IPS-18a (cell line): ENCODE measurements around the gene ITPRIP.

Experiments
- H3K27ac ChIP-seq: one replicate; pipeline ENCODE4 v1.5.1; 2013; ENCODE audit warnings: low read length
- H3K27me3 ChIP-seq: one replicate; pipeline ENCODE4 v1.6.1; 2013; ENCODE audit warnings: mild to moderate bottlenecking, low read length; ENCODE audit not compliant: control insufficient read depth, insufficient read depth
- H3K36me3 ChIP-seq: one replicate; pipeline ENCODE4 v1.6.1; 2013; ENCODE audit warnings: low read depth, low read length; ENCODE audit not compliant: control insufficient read depth
- H3K4me1 ChIP-seq: one replicate; pipeline ENCODE4 v1.6.1; 2013; ENCODE audit warnings: low read depth, low read length; ENCODE audit not compliant: control insufficient read depth
- H3K4me3 ChIP-seq: one replicate; pipeline ENCODE4 v1.5.1; 2013; ENCODE audit warnings: low read length
- H3K9ac ChIP-seq: one replicate; pipeline ENCODE4 v1.6.1; 2013; ENCODE audit warnings: mild to moderate bottlenecking, low read length, moderate library complexity
- H3K9me3 ChIP-seq: one replicate; pipeline ENCODE4 v1.6.1; 2013; ENCODE audit warnings: low read depth, low read length; ENCODE audit not compliant: control insufficient read depth

ITPRIP gene

GRCh38 chr10:104284846-104285245 lies 53.4 kb downstream of the ITPRIP start:
- H3K4me1 ChIP-seq: no peaks in the 10 kb centered on the region
- H3K27me3 ChIP-seq: no peaks in the 10 kb centered on the region
- no peak overlapping the region for H3K27ac ChIP-seq
- H3K9ac ChIP-seq: no peak overlapping the region
- H3K4me3 ChIP-seq: no peak overlapping the region
- no peaks in the 10 kb centered on the region for H3K36me3 ChIP-seq
- no peaks in the 10 kb centered on the region for H3K9me3 ChIP-seq

- no peaks in the 10 kb centered on the region for H3K4me1 ChIP-seq
- H3K9ac ChIP-seq: no peak overlapping the region
- H3K27ac ChIP-seq: no peak overlapping the region
- H3K9me3 ChIP-seq: no peaks in the 10 kb centered on the region
- H3K27me3 ChIP-seq: no peaks in the 10 kb centered on the region
- H3K4me3 ChIP-seq: no peak overlapping the region
- no peaks in the 10 kb centered on the region for H3K36me3 ChIP-seq
Observed at GRCh38 chr10:104281694-104282093, 56.6 kb downstream of the ITPRIP start.

- Histone ChIP-seq H3K36me3 (no peaks in the 10 kb centered on the region), H3K27ac (no peak overlapping the region), H3K27me3 (peaks cover 12% of the 10 kb centered on the region)
Observed at GRCh38 chr10:104279550-104280259, 58.6 kb downstream of the ITPRIP start.

DNA sequence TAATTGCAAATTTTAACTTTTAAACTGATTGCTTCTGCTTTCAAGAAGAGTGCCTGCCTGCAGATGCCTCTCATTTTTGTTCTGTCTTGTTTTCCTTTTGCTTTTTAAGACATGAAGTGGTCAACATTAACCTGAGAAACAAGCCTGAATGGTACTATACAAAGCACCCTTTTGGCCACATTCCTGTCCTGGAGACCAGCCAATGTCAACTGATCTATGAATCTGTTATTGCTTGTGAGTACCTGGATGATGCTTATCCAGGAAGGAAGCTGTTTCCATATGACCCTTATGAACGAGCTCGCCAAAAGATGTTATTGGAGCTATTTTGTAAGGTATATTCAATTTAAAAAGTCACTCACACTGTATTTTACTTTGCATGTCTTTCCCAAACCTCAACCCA lies 60.5 kb downstream of the ITPRIP start:
- no peak overlapping the region for H3K4me3 ChIP-seq
- peaks cover 7% of the 10 kb centered on the region for H3K4me1 ChIP-seq
- peaks cover 21% of the 10 kb centered on the region for H3K27me3 ChIP-seq
- no peaks in the 10 kb centered on the region for H3K9me3 ChIP-seq
- H3K27ac ChIP-seq: no peak overlapping the region
- H3K36me3 ChIP-seq: no peaks in the 10 kb centered on the region
- H3K9ac ChIP-seq: no peak overlapping the region

More at GRCh38 chr10:104279550-104280259, 58.6 kb downstream of the ITPRIP start:
- Histone ChIP-seq H3K9ac (no peak overlapping the region), H3K9me3 (no peaks in the 10 kb centered on the region), H3K4me1 (peaks cover under 1% of the 10 kb centered on the region), H3K4me3 (no peak overlapping the region)

GRCh38 chr10:104276192-104276591 lies 62.1 kb downstream of the ITPRIP start:
- Histone ChIP-seq H3K36me3 (no peaks in the 10 kb centered on the region), H3K9me3 (no peaks in the 10 kb centered on the region), H3K4me1 (peaks cover 7% of the 10 kb centered on the region), H3K27ac (no peak overlapping the region), H3K27me3 (peaks cover 21% of the 10 kb centered on the region), H3K4me3 (no peak overlapping the region), H3K9ac (no peak overlapping the region)

DNA sequence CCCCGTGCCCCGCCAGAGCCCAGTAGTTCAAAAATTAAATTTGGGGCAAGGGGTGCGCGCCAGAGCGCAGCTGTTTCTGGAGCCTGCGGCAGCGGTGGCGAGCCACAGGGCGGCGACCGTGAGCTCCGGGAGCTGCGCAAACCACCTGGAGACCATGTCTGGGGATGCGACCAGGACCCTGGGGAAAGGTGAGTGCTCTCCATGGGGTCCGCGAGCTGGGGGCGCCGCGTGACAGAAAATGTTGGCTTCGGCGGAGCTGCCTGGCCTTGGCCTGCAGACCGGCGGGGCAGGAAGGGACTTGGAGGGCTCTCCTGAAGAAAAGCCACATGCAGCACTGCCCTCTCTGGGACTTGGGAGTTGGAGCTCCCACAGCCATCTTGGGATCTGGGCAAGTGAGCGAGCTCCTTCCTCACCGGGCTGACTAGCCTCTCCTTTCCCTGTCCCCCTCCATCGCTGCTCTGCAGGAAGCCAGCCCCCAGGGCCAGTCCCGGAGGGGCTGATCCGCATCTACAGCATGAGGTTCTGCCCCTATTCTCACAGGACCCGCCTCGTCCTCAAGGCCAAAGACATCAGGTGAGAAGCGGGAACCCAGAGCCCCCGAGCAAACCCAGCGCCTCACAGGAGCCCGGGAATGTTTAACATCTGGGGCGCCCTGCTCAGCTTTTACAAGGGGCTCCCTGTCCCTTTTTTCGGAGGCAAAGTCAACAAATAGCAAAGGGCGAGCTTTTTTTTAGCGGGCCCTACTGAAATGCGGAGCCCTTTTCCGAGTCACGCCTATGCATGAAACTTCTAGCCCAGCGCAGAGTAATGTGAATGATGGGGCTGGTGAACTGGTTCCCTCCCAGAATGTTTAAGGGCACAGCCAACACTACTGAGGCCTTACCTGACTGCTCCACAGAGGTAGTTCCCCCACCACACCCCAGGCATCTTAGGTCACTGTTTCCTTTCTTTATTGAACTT lies 63.2 kb downstream of the ITPRIP start:
- H3K27me3 ChIP-seq: peaks cover 21% of the 10 kb centered on the region
- no peaks in the 10 kb centered on the region for H3K9me3 ChIP-seq
- peak overlapping the region; percentile 58 for H3K4me3 ChIP-seq
- no peaks in the 10 kb centered on the region for H3K36me3 ChIP-seq
- no peak overlapping the region for H3K27ac ChIP-seq
- peaks cover 7% of the 10 kb centered on the region for H3K4me1 ChIP-seq
- peak overlapping the region; percentile 40 for H3K9ac ChIP-seq

DNA sequence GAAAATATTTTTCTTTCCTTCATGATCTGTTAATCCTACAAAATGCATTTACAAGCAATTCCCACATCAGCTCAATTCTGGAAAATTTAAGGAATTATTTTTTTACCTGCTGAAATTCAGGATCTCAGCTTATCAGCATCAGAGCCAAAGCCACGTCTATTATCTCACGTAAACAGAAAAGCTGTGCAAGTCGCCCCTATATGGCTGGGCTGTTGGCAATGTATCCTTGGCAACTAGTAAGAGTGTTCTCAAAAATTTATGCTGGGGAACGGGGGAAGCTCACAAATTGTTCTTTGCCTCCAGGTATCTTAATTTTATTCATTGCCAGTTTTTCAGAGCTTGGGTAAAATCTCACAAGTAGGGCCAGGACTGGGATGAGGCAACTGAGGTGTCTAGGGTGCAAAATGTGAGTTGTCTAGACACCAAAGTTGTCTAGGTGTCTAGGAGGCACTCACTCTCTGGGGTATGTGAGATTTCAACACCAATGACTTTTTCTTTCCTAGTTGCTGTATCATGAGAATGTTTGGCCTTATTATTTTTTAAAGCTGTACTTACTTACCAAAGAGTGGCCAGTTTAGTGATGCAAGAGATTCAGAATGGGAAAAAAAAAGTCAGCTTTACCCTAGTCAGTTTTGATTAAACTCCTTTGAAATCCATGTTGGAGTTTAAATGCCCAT lies 64.2 kb downstream of the ITPRIP start:
- H3K36me3 ChIP-seq: no peaks in the 10 kb centered on the region
- peak overlapping the region; percentile 58 for H3K4me3 ChIP-seq
- H3K4me1 ChIP-seq: peaks cover 7% of the 10 kb centered on the region
- H3K9me3 ChIP-seq: no peaks in the 10 kb centered on the region
- H3K27me3 ChIP-seq: peaks cover 21% of the 10 kb centered on the region
- peak overlapping the region; percentile 40 for H3K9ac ChIP-seq
- H3K27ac ChIP-seq: no peak overlapping the region

DNA sequence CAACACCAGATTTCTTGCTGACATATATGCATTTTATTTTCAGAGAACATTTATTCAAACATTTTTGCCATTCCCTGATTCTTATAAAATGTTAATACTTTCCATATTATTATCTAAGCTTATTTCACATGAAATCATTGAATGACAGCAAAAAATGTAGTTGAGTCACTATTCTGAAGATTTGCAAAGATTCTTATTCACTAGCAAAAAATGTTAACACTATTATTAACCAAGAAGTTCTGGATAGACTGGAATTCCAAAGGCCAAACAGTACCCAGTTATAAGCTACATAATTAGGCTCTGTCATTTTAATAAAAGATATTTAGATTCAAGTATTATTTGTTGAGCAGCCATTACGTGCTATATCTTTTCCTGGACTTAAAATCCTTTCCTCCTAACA lies 65.0 kb downstream of the ITPRIP start:
- Histone ChIP-seq H3K36me3 (no peaks in the 10 kb centered on the region), H3K27ac (no peak overlapping the region), H3K27me3 (peaks cover 21% of the 10 kb centered on the region), H3K9me3 (no peaks in the 10 kb centered on the region), H3K4me3 (no peak overlapping the region), H3K4me1 (peaks cover 7% of the 10 kb centered on the region), H3K9ac (no peak overlapping the region)

- peak within 1 kb of the TSS; percentile 80 for H3K4me3 ChIP-seq
- peaks cover 17% of the 10 kb centered on the region for H3K36me3 ChIP-seq
- no peaks in the 10 kb centered on the region for H3K9me3 ChIP-seq
- no peaks in the 10 kb centered on the region for H3K4me1 ChIP-seq
- peak within 1 kb of the TSS; percentile 87 for H3K9ac ChIP-seq
- H3K27me3 ChIP-seq: peaks cover 2% of the 10 kb centered on the region
- H3K27ac ChIP-seq: peak within 1 kb of the TSS; percentile 74
Observed at GRCh38 chr10:104268713-104269645, 69.3 kb downstream of the ITPRIP start, which contains the start of gene GSTO2. Gene GSTO2 (plus strand): TSS chr10:104269184. CDS start chr10:104274916, 5,732 bp downstream.

DNA sequence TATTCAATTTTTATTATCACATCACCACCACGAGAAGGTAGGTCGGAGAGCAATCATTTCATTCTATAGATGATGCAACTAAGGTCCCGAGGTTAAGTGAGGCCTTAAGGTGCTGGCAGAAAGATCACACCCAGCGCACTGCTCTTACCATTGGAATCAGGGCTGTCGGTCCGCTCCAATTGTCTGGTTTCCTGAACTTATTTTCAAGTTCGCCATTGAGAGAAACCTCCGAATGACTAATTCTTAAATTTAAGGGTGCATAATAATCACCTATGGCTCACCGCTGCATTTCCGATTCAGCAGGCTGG lies 69.9 kb downstream of the ITPRIP start:
- Histone ChIP-seq H3K36me3 (peaks cover 23% of the 10 kb centered on the region), H3K27ac (no peak overlapping the region), H3K4me3 (peak overlapping the region; percentile 80), H3K4me1 (no peaks in the 10 kb centered on the region), H3K27me3 (no peaks in the 10 kb centered on the region), H3K9ac (peak overlapping the region; percentile 87), H3K9me3 (no peaks in the 10 kb centered on the region)
